B cell (primary cell): Measurements from ENCODE around the gene RASGRP3. TPM values are rescaled to one million over a fixed set of nuclear protein-coding genes. Genes with fewer than 3 reads are reported as not detected.
A peak's percentile ranks its signal among the peaks of the same experiment; 100 is the strongest.

Source experiments
- ATAC-seq: fragments of 200-7000 bp; cut with Tn5 transposase; one replicate; pipeline ENCODE4 v1.10.0; 2021; ENCODE audit warnings: low read depth, mild to moderate bottlenecking, moderate number of reproducible peaks, moderate library complexity
- CTCF ChIA-PET: fragments of 350-600 bp; sonication (Branson Sonifier 250); formaldehyde crosslinking; loops from one replicate; lab custom pipeline; 2021; ENCODE audit warnings: antibody characterized with exemption, inconsistent platforms; lab: Charles Lee
- POLR2A ChIA-PET: fragments of 350-600 bp; sonication (Branson Sonifier 250); formaldehyde crosslinking; loops from one replicate; lab custom pipeline; 2021; ENCODE audit warnings: antibody characterized with exemption; lab: Charles Lee
- DNase-seq: peaks from one replicate; pipeline ENCODE4 v3.0.0; 2013
- H2AFZ ChIP-seq: 2 replicates; pipeline ENCODE4 v1.6.1; 2012; ENCODE audit warnings: mild to moderate bottlenecking, low read depth, low read length; ENCODE audit not compliant: insufficient read depth, poor library complexity, severe bottlenecking
- H3K27ac ChIP-seq, 2 donors: 1 replicate in 1 of 2; 2 replicates in 1 of 2; pipeline ENCODE4 v1.5.1; 2012 to 2013; ENCODE audit warnings: low read length in 2 of 2, mild to moderate bottlenecking in 2 of 2, moderate library complexity in 1 of 2
- H3K27me3 ChIP-seq, 4 experiments: fragments of 200-600 bp in 1 of 4; sonication (generic) in 1 of 4; replicated peaks in 1 of 4; 1 replicate in 2 of 4; 2 replicates in 2 of 4; pipeline versions ENCODE4 v1.6.1 to v1.7.0; 2013 to 2016; ENCODE audit warnings: low read length in 3 of 4, mild to moderate bottlenecking in 2 of 4, mixed read lengths in 1 of 4, moderate library complexity in 1 of 4; ENCODE audit not compliant: insufficient read depth in 4 of 4, control insufficient read depth in 3 of 4; ENCODE audit errors: control extremely low read depth in 1 of 4
- H3K36me3 ChIP-seq, 2 experiments: replicated peaks in 1 of 2; 1 replicate in 1 of 2; 2 replicates in 1 of 2; pipeline versions ENCODE4 v1.6.1 to v1.7.1; 2013; ENCODE audit warnings: low read length in 1 of 2; ENCODE audit not compliant: insufficient read depth in 2 of 2, control insufficient read depth in 1 of 2; ENCODE audit errors: control extremely low read depth in 1 of 2, extremely low read depth in 1 of 2
- H3K4me1 ChIP-seq, 2 donors: fragments of 200-600 bp in 1 of 2; sonication (generic) in 1 of 2; 1 replicate in 1 of 2; 2 replicates in 1 of 2; pipeline versions ENCODE4 v1.5.1 to v1.6.1; 2013 to 2017; ENCODE audit warnings: low read length in 2 of 2; ENCODE audit not compliant: control insufficient read depth in 2 of 2, insufficient read depth in 2 of 2
- H3K4me2 ChIP-seq: replicated peaks from 2 replicates; pipeline ENCODE3; 2012; ENCODE audit warnings: mild to moderate bottlenecking, low read depth, low read length; ENCODE audit not compliant: poor library complexity, severe bottlenecking
- H3K4me3 ChIP-seq, 5 experiments: fragments of 200-600 bp in 1 of 5; sonication (generic) in 1 of 5; 1 replicate in 3 of 5; 2 replicates in 2 of 5; pipeline versions ENCODE4 v1.5.1 to v1.7.0; 2011 to 2016; ENCODE audit warnings: low read length in 4 of 5, mild to moderate bottlenecking in 4 of 5, low read depth in 2 of 5, control low read depth in 1 of 5, moderate library complexity in 1 of 5; ENCODE audit not compliant: insufficient read depth in 1 of 5; ENCODE audit errors: control extremely low read depth in 1 of 5, extremely low read depth in 1 of 5
- H3K79me2 ChIP-seq: fragments of 200-600 bp; sonication (generic); one replicate; pipeline ENCODE4 v1.6.0; 2016; ENCODE audit warnings: low read length; ENCODE audit not compliant: control insufficient read depth, insufficient read depth
- H3K9ac ChIP-seq: fragments of 200-600 bp; sonication (generic); 2 replicates; pipeline ENCODE4 v1.6.1; 2017; ENCODE audit warnings: mild to moderate bottlenecking, low read length, moderate library complexity
- H3K9me3 ChIP-seq, 3 donors: one replicate each; pipeline versions ENCODE4 v1.6.1 to v1.7.1; 2013; ENCODE audit warnings: low read length in 2 of 3; ENCODE audit not compliant: control insufficient read depth in 2 of 3, insufficient read depth in 1 of 3; ENCODE audit errors: control extremely low read depth in 1 of 3
- H4K20me1 ChIP-seq: 2 replicates; pipeline ENCODE4 v1.6.0; 2012; ENCODE audit warnings: mild to moderate bottlenecking, low read length; ENCODE audit not compliant: insufficient read depth, control insufficient read depth, poor library complexity, severe bottlenecking
- H3K27ac Mint-ChIP-seq: one replicate; pipeline ENCODE4 v1.8.0; 2021; ENCODE audit warnings: mixed read lengths
- H3K27me3 Mint-ChIP-seq: one replicate; pipeline ENCODE4 v1.8.0; 2021; ENCODE audit warnings: mixed read lengths
- H3K4me1 Mint-ChIP-seq: one replicate; pipeline ENCODE4 v1.8.0; 2021; ENCODE audit warnings: mixed read lengths
- H3K4me3 Mint-ChIP-seq: one replicate; pipeline ENCODE4 v1.8.0; 2021; ENCODE audit warnings: mixed read lengths
- H3K9me3 Mint-ChIP-seq: one replicate; pipeline ENCODE4 v1.8.0; 2022; ENCODE audit warnings: mixed read lengths; ENCODE audit not compliant: insufficient read depth
- EZH2 ChIP-seq: IDR thresholded peaks from 2 replicates; pipeline ENCODE4 v1.6.1; 2012; ENCODE audit warnings: borderline replicate concordance, low read depth, mild to moderate bottlenecking, moderate library complexity, low read length; ENCODE audit not compliant: insufficient read depth, poor library complexity, severe bottlenecking
- WGBS: methylation state at CpG from one replicate; pipeline ENCODE4 v1.1.5; 2013; ENCODE audit warnings: missing lambda C conversion rate; ENCODE audit not compliant: insufficient coverage; 5-methylcytosine and 5-hydroxymethylcytosine counted together
- intact Hi-C: fragments of 100-400 bp; cut with micrococcal nuclease; formaldehyde crosslinking; loops from one replicate; pipeline ENCODE4 v1.10.0; 2022
- polyA plus RNA-seq: library from polyadenylated mRNA; depleted of rRNA; stranded (reverse); fragments of >200 nt; gene quantifications from 2 replicates; pipeline ENCODE4 v1.2.3, GENCODE V29; 2012
- total RNA-seq, 2 donors: library from RNA; stranded (reverse); fragments of 120-200 nt in 1 of 2; gene quantifications; 1 replicate in 1 of 2; 2 replicates in 1 of 2; pipeline versions ENCODE4 v1.2.3 to v1.2.4, GENCODE V29; 2013 to 2022
- TF ChIP-seq, protein P1 (sequence below): fragments of 200-600 bp; IDR thresholded peaks from one replicate; pipeline ENCODE4 v1.8.0; 2022; ENCODE audit warnings: antibody characterized with exemption, mild to moderate bottlenecking

The RASGRP3 gene
- total and polyA plus RNA-seq, 2 donors (not counting 1 experiment from before 2014, with no cell fraction given), result 67.5 to 107 TPM

DNA sequence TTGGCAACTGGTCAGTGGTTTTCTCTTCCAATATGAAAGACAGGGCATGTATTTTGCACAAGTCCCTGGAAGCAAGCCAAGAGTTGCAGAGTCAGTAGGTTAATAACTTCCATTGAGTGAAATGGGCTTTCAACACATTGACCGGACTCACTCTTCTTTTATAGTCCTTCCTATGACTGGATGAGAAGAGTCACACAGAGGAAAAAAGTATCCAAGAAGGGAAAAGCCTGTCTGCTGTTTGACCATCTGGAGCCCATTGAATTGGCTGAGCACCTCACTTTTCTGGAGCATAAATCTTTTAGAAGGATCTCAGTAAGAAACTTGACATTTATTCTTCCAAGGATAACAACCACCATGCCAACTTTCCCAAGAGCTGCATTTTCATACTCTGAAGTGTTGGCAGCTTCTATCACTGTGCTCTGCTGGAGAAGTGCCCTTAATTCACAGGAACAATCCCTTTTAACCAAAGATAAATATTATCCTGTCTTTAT is 45.4 kb downstream of the RASGRP3 start:
- ChIA-PET CTCF (interaction anchor here (0.6 to 1.9 kb wide), 4 partner anchors 12 to 44 kb away, joined by 3 to 5 read pairs (median 4); no protein-coding TSS in a partner anchor), POLR2A (no interaction called here)
- intact Hi-C loops, result no loop called here
- Histone ChIP-seq H3K4me2 (no peak overlapping the region), H3K4me3 (no peak overlapping the region), H3K36me3 (peaks cover 0 to 55% of the 10 kb centered on the region in 2 experiments), H3K4me1 (peaks cover 8 to 11% of the 10 kb centered on the region in 2 donors), H3K79me2 (peaks cover 15% of the 10 kb centered on the region), H2AFZ (no peak overlapping the region), H4K20me1 (no peaks in the 10 kb centered on the region), H3K27ac (peak overlapping the region in 1 of 2 donors; percentile 30), H3K9ac (no peak overlapping the region), H3K27me3 (no peaks in the 10 kb centered on the region), H3K9me3 (no peaks in the 10 kb centered on the region)
- DNase-seq (no peak), ATAC-seq (no peak)
- TF ChIP-seq, protein P1, sequence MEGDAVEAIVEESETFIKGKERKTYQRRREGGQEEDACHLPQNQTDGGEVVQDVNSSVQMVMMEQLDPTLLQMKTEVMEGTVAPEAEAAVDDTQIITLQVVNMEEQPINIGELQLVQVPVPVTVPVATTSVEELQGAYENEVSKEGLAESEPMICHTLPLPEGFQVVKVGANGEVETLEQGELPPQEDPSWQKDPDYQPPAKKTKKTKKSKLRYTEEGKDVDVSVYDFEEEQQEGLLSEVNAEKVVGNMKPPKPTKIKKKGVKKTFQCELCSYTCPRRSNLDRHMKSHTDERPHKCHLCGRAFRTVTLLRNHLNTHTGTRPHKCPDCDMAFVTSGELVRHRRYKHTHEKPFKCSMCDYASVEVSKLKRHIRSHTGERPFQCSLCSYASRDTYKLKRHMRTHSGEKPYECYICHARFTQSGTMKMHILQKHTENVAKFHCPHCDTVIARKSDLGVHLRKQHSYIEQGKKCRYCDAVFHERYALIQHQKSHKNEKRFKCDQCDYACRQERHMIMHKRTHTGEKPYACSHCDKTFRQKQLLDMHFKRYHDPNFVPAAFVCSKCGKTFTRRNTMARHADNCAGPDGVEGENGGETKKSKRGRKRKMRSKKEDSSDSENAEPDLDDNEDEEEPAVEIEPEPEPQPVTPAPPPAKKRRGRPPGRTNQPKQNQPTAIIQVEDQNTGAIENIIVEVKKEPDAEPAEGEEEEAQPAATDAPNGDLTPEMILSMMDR, result no peak
- TF ChIP-seq EZH2, result no peak
- no peaks in the 10 kb centered on the region for H3K27me3 Mint-ChIP-seq
- no peaks in the 10 kb centered on the region for H3K9me3 Mint-ChIP-seq
- no peak overlapping the region for H3K27ac Mint-ChIP-seq
- no CpG with 5 or more reads among the region's 1 CpG for WGBS
- H3K4me3 Mint-ChIP-seq, result no peak overlapping the region
- H3K4me1 Mint-ChIP-seq, result peaks cover 12% of the 10 kb centered on the region

DNA sequence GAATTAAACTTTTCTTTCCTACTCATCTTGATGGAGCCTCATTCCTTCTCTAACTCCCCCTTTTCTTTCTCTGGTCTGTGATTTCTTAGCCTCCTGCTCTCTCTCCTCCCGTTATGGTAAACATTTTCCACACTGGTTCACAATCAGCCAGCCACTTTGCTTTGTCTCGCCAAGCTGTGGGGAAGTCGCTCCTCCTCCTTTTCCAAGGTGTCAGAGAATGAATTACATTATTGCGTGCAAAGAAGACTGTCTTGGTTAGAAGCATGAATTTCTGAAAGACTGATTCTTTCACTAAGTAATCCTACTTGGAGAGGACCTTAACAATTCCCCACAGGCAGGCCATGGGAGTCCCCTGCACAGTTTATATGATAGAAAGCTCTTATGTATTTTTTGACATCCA is 46.1 kb downstream of the RASGRP3 start:
- no peak overlapping the region for H3K27ac Mint-ChIP-seq
- no peak overlapping the region for H3K4me3 Mint-ChIP-seq
- no peaks in the 10 kb centered on the region for H3K9me3 Mint-ChIP-seq
- Histone ChIP-seq H3K4me1 (peaks cover 11 to 18% of the 10 kb centered on the region in 2 donors), H3K9ac (no peak overlapping the region), H2AFZ (no peak overlapping the region), H4K20me1 (no peaks in the 10 kb centered on the region), H3K27ac (peak overlapping the region in 1 of 2 donors; percentile 14), H3K36me3 (peaks cover 0 to 54% of the 10 kb centered on the region in 2 experiments), H3K4me3 (no peak overlapping the region), H3K27me3 (no peaks in the 10 kb centered on the region), H3K9me3 (no peaks in the 10 kb centered on the region), H3K4me2 (no peak overlapping the region), H3K79me2 (peaks cover 22% of the 10 kb centered on the region)
- no CpG with 5 or more reads among the region's 4 CpGs for WGBS
- H3K27me3 Mint-ChIP-seq, result no peaks in the 10 kb centered on the region
- no peak for TF ChIP-seq EZH2
- TF ChIP-seq, protein P1, result no peak
- POLR2A ChIA-PET, result interaction anchor here (0.6 kb wide), 1 partner anchor 58 kb away, joined by 5 read pairs; no protein-coding TSS in a partner anchor
- peaks cover 18% of the 10 kb centered on the region for H3K4me1 Mint-ChIP-seq
- CTCF ChIA-PET, result interaction anchor here (0.6 kb wide), 1 partner anchor 37 kb away, joined by 4 read pairs; no protein-coding TSS in a partner anchor
- ATAC-seq, result no peak
- intact Hi-C loops, result no loop called here
- no peak for DNase-seq
